Ishikawa (cell line): ENCODE results near the gene PRSS35.

Experiments
- CEBPB ChIP-seq: IDR thresholded peaks from 2 replicates; pipeline ENCODE4 v1.6.1; 2012
- CREB1 ChIP-seq: IDR thresholded peaks from 2 replicates; pipeline ENCODE4 v1.6.1; 2012; ENCODE audit warnings: low read depth
- EGR1 ChIP-seq: IDR thresholded peaks from 2 replicates; pipeline ENCODE4 v1.6.1; 2012
- EP300 ChIP-seq: IDR thresholded peaks from 2 replicates; pipeline ENCODE4 v1.6.1; 2012; ENCODE audit warnings: borderline replicate concordance
- FOXM1 ChIP-seq: IDR thresholded peaks from 2 replicates; pipeline ENCODE4 v1.6.1; 2012; ENCODE audit warnings: low read depth, borderline replicate concordance
- NFIC ChIP-seq: IDR thresholded peaks from 2 replicates; pipeline ENCODE4 v1.6.1; 2012
- RAD21 ChIP-seq: IDR thresholded peaks from 2 replicates; pipeline ENCODE4 v1.6.1; 2012; ENCODE audit warnings: low read depth
- TAF1 ChIP-seq: IDR thresholded peaks from 2 replicates; pipeline ENCODE4 v1.6.1; 2012; ENCODE audit warnings: low read depth, mild to moderate bottlenecking
- TCF12 ChIP-seq: IDR thresholded peaks from 2 replicates; pipeline ENCODE4 v1.6.1; 2012; ENCODE audit warnings: low read depth
- TEAD4 ChIP-seq: IDR thresholded peaks from 2 replicates; pipeline ENCODE4 v1.6.1; 2012
- YY1 ChIP-seq: IDR thresholded peaks from 2 replicates; pipeline ENCODE4 v1.6.1; 2012; ENCODE audit warnings: low read depth
- ZBTB7A ChIP-seq: IDR thresholded peaks from 2 replicates; pipeline ENCODE4 v1.6.1; 2012; ENCODE audit warnings: low read depth
- TF ChIP-seq, protein P1 (sequence below): IDR thresholded peaks from 2 replicates; pipeline ENCODE4 v1.6.1; 2012
- TF ChIP-seq, protein P2 (sequence below): IDR thresholded peaks from 2 replicates; pipeline ENCODE4 v1.6.1; 2012
- TF ChIP-seq, protein P3 (sequence below): IDR thresholded peaks from 2 replicates; pipeline ENCODE4 v1.6.1; 2012; ENCODE audit warnings: low read depth, mild to moderate bottlenecking

PRSS35 gene

DNA sequence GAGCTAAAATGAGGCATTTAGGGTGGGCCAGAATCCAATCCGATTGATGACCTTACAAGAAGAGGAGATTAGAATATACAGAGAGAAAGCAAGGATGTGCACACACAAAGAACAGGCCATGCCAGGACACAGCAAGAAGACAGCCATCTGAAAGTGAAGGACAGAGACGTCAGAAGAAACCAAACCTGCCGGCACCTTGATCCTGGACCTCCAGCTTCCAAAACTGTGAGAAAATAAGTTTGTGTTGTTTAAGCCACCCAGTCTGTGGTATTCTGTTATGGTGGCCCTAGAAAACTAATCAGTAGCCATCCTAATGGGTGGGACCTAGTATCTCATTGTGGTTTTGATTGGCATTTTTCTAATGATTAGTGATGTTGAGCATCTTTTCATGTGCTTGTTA, 41.7 kb upstream of the PRSS35 start:
- no peak for TF ChIP-seq NFIC
- no peak for TF ChIP-seq CEBPB
- TF ChIP-seq CREB1, result no peak

DNA sequence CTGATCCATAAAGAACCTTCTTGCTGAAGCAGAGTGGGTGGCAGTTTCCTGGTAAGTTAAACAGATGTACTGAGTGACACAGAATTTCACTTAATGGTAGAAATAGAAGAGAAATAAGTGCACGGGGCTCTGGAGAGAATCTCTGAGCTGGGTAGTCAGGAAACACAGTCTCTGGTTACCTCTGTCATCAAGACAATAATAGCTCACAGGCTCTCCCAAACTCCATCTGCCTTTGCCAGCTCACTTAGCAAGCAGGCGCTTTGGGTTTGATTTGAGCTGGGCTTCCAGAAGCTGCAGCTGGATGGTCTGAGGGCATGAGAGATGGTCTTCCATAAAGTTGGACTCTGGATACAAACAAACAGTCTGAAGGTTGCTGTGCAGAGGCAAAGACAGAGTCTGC, 39.6 kb upstream of the PRSS35 start:
- TF ChIP-seq CREB1 (no peak), CEBPB (no peak), RAD21 (no peak), NFIC (no peak), YY1 (no peak), TEAD4 (no peak)
- TF ChIP-seq, protein P1, sequence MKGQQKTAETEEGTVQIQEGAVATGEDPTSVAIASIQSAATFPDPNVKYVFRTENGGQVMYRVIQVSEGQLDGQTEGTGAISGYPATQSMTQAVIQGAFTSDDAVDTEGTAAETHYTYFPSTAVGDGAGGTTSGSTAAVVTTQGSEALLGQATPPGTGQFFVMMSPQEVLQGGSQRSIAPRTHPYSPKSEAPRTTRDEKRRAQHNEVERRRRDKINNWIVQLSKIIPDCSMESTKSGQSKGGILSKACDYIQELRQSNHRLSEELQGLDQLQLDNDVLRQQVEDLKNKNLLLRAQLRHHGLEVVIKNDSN, result no peak
- TF ChIP-seq, protein P2, sequence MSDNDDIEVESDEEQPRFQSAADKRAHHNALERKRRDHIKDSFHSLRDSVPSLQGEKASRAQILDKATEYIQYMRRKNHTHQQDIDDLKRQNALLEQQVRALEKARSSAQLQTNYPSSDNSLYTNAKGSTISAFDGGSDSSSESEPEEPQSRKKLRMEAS, result no peak

DNA sequence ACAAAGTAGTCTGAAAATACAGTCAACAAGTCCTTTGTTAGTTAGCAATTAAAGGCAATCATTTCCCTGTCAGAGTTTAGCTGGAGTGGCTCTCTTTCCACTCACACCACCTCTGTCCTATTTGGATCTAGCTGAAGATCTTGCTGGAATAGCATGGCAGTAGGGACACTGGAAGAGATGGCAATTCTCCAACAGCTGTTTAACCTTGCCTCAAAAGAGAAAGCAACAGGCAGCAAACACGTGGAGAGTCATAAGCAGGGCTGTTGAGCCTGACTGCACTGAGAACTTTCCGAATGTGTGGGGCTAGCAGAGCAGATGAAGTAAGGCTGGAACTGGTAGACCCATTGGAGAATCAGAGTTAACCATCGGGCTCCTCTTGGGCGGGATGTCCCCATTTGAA, 38.0 kb upstream of the PRSS35 start:
- TF ChIP-seq CREB1 (no peak), TEAD4 (no peak), YY1 (no peak), NFIC (no peak), TAF1 (no peak), ZBTB7A (no peak), EGR1 (no peak), TCF12 (no peak), CEBPB (no peak), RAD21 (no peak), EP300 (no peak)
- TF ChIP-seq, protein P3, sequence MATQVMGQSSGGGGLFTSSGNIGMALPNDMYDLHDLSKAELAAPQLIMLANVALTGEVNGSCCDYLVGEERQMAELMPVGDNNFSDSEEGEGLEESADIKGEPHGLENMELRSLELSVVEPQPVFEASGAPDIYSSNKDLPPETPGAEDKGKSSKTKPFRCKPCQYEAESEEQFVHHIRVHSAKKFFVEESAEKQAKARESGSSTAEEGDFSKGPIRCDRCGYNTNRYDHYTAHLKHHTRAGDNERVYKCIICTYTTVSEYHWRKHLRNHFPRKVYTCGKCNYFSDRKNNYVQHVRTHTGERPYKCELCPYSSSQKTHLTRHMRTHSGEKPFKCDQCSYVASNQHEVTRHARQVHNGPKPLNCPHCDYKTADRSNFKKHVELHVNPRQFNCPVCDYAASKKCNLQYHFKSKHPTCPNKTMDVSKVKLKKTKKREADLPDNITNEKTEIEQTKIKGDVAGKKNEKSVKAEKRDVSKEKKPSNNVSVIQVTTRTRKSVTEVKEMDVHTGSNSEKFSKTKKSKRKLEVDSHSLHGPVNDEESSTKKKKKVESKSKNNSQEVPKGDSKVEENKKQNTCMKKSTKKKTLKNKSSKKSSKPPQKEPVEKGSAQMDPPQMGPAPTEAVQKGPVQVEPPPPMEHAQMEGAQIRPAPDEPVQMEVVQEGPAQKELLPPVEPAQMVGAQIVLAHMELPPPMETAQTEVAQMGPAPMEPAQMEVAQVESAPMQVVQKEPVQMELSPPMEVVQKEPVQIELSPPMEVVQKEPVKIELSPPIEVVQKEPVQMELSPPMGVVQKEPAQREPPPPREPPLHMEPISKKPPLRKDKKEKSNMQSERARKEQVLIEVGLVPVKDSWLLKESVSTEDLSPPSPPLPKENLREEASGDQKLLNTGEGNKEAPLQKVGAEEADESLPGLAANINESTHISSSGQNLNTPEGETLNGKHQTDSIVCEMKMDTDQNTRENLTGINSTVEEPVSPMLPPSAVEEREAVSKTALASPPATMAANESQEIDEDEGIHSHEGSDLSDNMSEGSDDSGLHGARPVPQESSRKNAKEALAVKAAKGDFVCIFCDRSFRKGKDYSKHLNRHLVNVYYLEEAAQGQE, result no peak
- TF ChIP-seq, protein P1, result no peak
- TF ChIP-seq, protein P2, result no peak

DNA sequence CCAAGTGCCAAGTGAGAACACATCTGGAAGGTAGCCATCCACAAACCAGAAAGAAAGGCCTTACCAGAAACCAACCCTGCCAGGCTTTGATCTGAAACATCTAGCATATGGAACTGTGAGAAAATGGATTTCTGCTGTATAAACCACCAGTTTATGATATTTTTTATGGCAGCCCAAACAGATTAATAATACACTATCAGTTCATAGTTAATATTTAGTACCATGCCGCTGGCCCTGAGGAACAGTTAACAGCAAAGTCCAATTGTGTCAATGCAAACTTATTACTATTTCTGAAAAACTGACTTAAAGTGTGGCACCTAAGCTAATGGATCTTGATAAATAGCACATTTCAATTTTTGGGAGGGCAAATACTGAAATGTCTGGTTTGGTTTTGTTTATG, 35.4 kb upstream of the PRSS35 start:
- no peak for TF ChIP-seq TCF12
- TF ChIP-seq, protein P2, result no peak
- TF ChIP-seq FOXM1, result no peak
- no peak for TF ChIP-seq CREB1
- TF ChIP-seq, protein P3, result no peak
- TF ChIP-seq ZBTB7A, result no peak
- no peak for TF ChIP-seq TEAD4
- TF ChIP-seq NFIC, result no peak
- no peak for TF ChIP-seq RAD21
- no peak for TF ChIP-seq EP300

DNA sequence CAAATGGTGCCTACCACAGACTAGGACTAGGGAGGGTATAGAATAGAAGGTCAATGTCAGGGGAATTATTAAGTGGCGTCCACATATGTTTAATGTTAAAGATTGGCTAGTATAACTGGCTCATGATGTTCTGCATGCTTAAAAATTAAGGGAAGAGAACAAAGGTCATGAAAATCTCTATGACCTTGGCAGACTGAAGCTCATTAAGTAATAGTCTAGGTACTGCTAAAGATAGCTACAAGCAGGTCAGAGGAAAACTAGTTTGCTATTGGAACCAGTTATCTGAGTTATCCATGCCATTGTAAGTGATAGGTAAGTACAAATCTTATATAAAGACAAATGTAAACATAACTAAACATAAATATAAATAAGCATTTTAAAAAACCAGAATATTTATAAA, 32.9 kb upstream of the PRSS35 start:
- TF ChIP-seq RAD21, result no peak
- TF ChIP-seq EP300, result no peak
- TF ChIP-seq CREB1, result no peak
- TF ChIP-seq CEBPB, result no peak
- no peak for TF ChIP-seq TCF12
- no peak for TF ChIP-seq ZBTB7A
- no peak for TF ChIP-seq YY1
- TF ChIP-seq, protein P1, result no peak
- TF ChIP-seq NFIC, result no peak
- no peak for TF ChIP-seq TAF1
- no peak for TF ChIP-seq TEAD4
- no peak for TF ChIP-seq EGR1
- TF ChIP-seq, protein P2, result no peak

DNA sequence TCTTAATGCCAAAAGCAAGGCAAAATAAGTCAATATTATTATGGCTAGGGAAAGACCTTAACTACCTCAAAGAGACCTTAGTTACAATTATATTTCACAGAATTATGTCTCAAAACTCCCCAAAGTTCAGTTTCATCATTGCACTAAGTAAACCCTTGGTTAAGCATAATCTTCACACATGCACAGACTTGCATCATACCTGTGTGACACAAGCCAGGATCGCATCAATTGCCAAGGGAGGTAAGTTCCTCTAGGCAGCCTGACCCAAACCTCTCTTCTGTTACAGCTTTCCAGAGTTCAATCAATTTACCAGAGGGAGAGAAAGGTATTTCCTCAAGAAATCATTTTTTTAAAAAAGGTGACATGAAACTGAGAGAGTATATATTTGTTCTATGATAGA, 31.9 kb upstream of the PRSS35 start:
- TF ChIP-seq, protein P1, result no peak
- TF ChIP-seq EP300 (no peak), ZBTB7A (no peak), RAD21 (no peak), EGR1 (no peak), YY1 (no peak), TCF12 (no peak), CEBPB (no peak), TEAD4 (no peak), CREB1 (no peak), NFIC (no peak), TAF1 (no peak), FOXM1 (no peak)
- TF ChIP-seq, protein P2, result no peak
- TF ChIP-seq, protein P3, result no peak
